ENCODE data around the gene HIGD1A. TPM values are rescaled to one million over a fixed set of nuclear protein-coding genes. Genes with fewer than 3 reads are reported as not detected.
A peak's percentile ranks its signal among the peaks of the same experiment; 100 is the strongest.

The HIGD1A gene
- total RNA-seq, 1 experiment from 2014 or later = 154 TPM

- POLR2A ChIA-PET (ENCODE audit: unreplicated experiment) = no interaction called here
- H3K4me2 ChIP-seq (ENCODE audit: low read length) = peak overlapping the region; percentile 57
Measured at GRCh38 chr3:42823351-42823750, 19.1 kb upstream of the HIGD1A start.

GRCh38 chr3:42822828-42823227, 18.5 kb upstream of the HIGD1A start:
- intact Hi-C loops (cut with micrococcal nuclease) = loop anchor here (10.0 kb wide), 1 partner anchor 668 kb away; no protein-coding TSS in a partner anchor
- H2AFZ ChIP-seq (ENCODE audit: low read length) = no peak overlapping the region
- H3K36me3 ChIP-seq (ENCODE audit: low read depth, low read length) = no peaks in the 10 kb centered on the region
- H3K9me2 ChIP-seq (replicated peaks; ENCODE audit: low read length) = no peaks in the 10 kb centered on the region
- TF ChIP-seq EZH2 (IDR thresholded peaks at IDR 0.05; ENCODE audit: low read length, unreplicated experiment) (no peak), CTCF (conservative IDR thresholded peaks at IDR 0.05; ENCODE audit: low read depth, low read length) (no peak)
- no peaks in the 10 kb centered on the region for H3K9me3 ChIP-seq (ENCODE audit: low read length)
- ChIA-PET CTCF (no interaction called here), POLR2A (ENCODE audit: unreplicated experiment) (interaction anchor here (0.7 kb wide), 1 partner anchor 43 kb away, joined by 15 read pairs; no protein-coding TSS in a partner anchor)
- peak; percentile 63 for ATAC-seq
- BruUV-seq (replicated peaks) = no TSS peak
- H3K9ac ChIP-seq (ENCODE audit: low read length) = peak overlapping the region; percentile 66
- H3K27me3 ChIP-seq (ENCODE audit: low read length) = no peaks in the 10 kb centered on the region
- no peak overlapping the region for H3K4me3 ChIP-seq (ENCODE audit: low read length)
- H4K20me1 ChIP-seq (ENCODE audit: low read length) = no peaks in the 10 kb centered on the region
- peak; percentile 89 for DNase-seq
- peaks cover 65% of the 10 kb centered on the region for H3K4me1 ChIP-seq (ENCODE audit: insufficient read depth, low read length)
- H3F3A ChIP-seq (ENCODE audit: low read length, unreplicated experiment) = no peaks in the 10 kb centered on the region
- H3K79me2 ChIP-seq (ENCODE audit: low read length) = no peaks in the 10 kb centered on the region
- H3K27ac ChIP-seq (ENCODE audit: low read length) = peak overlapping the region; percentile 91
- H3K4me2 ChIP-seq (ENCODE audit: low read length) = peak overlapping the region; percentile 57

More at GRCh38 chr3:42823351-42823750, 19.1 kb upstream of the HIGD1A start:
- intact Hi-C loops (cut with micrococcal nuclease) = loop anchor here (10.0 kb wide), 1 partner anchor 669 kb away; no protein-coding TSS in a partner anchor
- ATAC-seq = no peak
- Histone ChIP-seq H3K79me2 (ENCODE audit: low read length) (no peaks in the 10 kb centered on the region), H3K9ac (ENCODE audit: low read length) (peak overlapping the region; percentile 66), H3F3A (ENCODE audit: low read length, unreplicated experiment) (peaks cover under 1% of the 10 kb centered on the region), H3K9me3 (ENCODE audit: low read length) (no peaks in the 10 kb centered on the region), H3K36me3 (ENCODE audit: low read depth, low read length) (no peaks in the 10 kb centered on the region), H3K27ac (ENCODE audit: low read length) (peak overlapping the region; percentile 91), H3K9me2 (replicated peaks; ENCODE audit: low read length) (no peaks in the 10 kb centered on the region), H2AFZ (ENCODE audit: low read length) (no peak overlapping the region), H3K27me3 (ENCODE audit: low read length) (no peaks in the 10 kb centered on the region), H3K4me1 (ENCODE audit: insufficient read depth, low read length) (peaks cover 65% of the 10 kb centered on the region), H3K4me3 (ENCODE audit: low read length) (no peak overlapping the region), H4K20me1 (ENCODE audit: low read length) (no peaks in the 10 kb centered on the region)
- CTCF ChIA-PET = no interaction called here
- DNase-seq = no peak
- BruUV-seq (replicated peaks) = TSS peak; percentile 42
- TF ChIP-seq CTCF (conservative IDR thresholded peaks at IDR 0.05; ENCODE audit: low read depth, low read length) (no peak), EZH2phosphoT487 (IDR thresholded peaks at IDR 0.05; ENCODE audit: borderline replicate concordance, low read length) (no peak), EZH2 (IDR thresholded peaks at IDR 0.05; ENCODE audit: low read length, unreplicated experiment) (no peak)

GRCh38 chr3:42820746-42821051, 16.4 kb upstream of the HIGD1A start:
- Histone ChIP-seq H3K27me3 (ENCODE audit: low read length) (no peaks in the 10 kb centered on the region), H3K4me1 (ENCODE audit: insufficient read depth, low read length) (peaks cover 51% of the 10 kb centered on the region), H3K4me3 (ENCODE audit: low read length) (no peak overlapping the region), H3K27ac (ENCODE audit: low read length) (peak overlapping the region; percentile 75), H3K9ac (ENCODE audit: low read length) (peak overlapping the region; percentile 42), H3K79me2 (ENCODE audit: low read length) (no peaks in the 10 kb centered on the region), H4K20me1 (ENCODE audit: low read length) (no peaks in the 10 kb centered on the region), H2AFZ (ENCODE audit: low read length) (no peak overlapping the region), H3K9me3 (ENCODE audit: low read length) (no peaks in the 10 kb centered on the region), H3F3A (ENCODE audit: low read length, unreplicated experiment) (no peaks in the 10 kb centered on the region), H3K36me3 (ENCODE audit: low read depth, low read length) (no peaks in the 10 kb centered on the region), H3K9me2 (replicated peaks; ENCODE audit: low read length) (no peaks in the 10 kb centered on the region), H3K4me2 (ENCODE audit: low read length) (no peak overlapping the region)
- no peak for DNase-seq
- no TSS peak for BruUV-seq (replicated peaks)
- no peak for TF ChIP-seq CTCF (conservative IDR thresholded peaks at IDR 0.05; ENCODE audit: low read depth, low read length)
- no peak for TF ChIP-seq EZH2 (IDR thresholded peaks at IDR 0.05; ENCODE audit: low read length, unreplicated experiment)
- TF ChIP-seq EZH2phosphoT487 (IDR thresholded peaks at IDR 0.05; ENCODE audit: borderline replicate concordance, low read length) = no peak
- ATAC-seq = no peak
- intact Hi-C loops (cut with micrococcal nuclease) = loop anchor here (1.0 to 10.0 kb wide), 4 partner anchors 9 to 666 kb away; partner anchors contain the start of gene HIGD1A
- POLR2A ChIA-PET (ENCODE audit: unreplicated experiment) = no interaction called here
- CTCF ChIA-PET = no interaction called here

All from PC-3 (cell line).